Duodenal mucosa (tissue), 2 donors: Measurements from ENCODE around the gene CDK6.

Source experiments
- H3K27ac ChIP-seq: one replicate; pipeline ENCODE4 v1.7.0; 2013; ENCODE audit warnings: low read depth, low read length
- H3K27me3 ChIP-seq, 2 donors: one replicate each; pipeline ENCODE4 v1.7.0; 2013; ENCODE audit warnings: low read length in 2 of 2, control low read depth in 1 of 2; ENCODE audit not compliant: insufficient read depth in 2 of 2, control insufficient read depth in 1 of 2
- H3K36me3 ChIP-seq, 2 donors: one replicate each; pipeline ENCODE4 v1.7.0; 2013; ENCODE audit warnings: low read length in 2 of 2, control low read depth in 1 of 2; ENCODE audit not compliant: insufficient read depth in 2 of 2, control insufficient read depth in 1 of 2
- H3K4me1 ChIP-seq, 2 donors: one replicate each; pipeline ENCODE4 v1.7.0; 2013; ENCODE audit warnings: low read length in 2 of 2, control low read depth in 1 of 2; ENCODE audit not compliant: insufficient read depth in 2 of 2, control insufficient read depth in 1 of 2
- H3K4me3 ChIP-seq, 2 donors: one replicate each; pipeline ENCODE4 v1.7.0; 2013; ENCODE audit warnings: low read length in 2 of 2, low read depth in 1 of 2
- H3K9ac ChIP-seq, 2 donors: one replicate each; pipeline ENCODE4 v1.7.0; 2013; ENCODE audit warnings: low read length in 2 of 2, low read depth in 1 of 2
- H3K9me3 ChIP-seq, 2 donors: one replicate each; pipeline ENCODE4 v1.7.0; 2013; ENCODE audit warnings: low read length in 2 of 2, control low read depth in 1 of 2; ENCODE audit not compliant: control insufficient read depth in 1 of 2

The CDK6 gene

DNA sequence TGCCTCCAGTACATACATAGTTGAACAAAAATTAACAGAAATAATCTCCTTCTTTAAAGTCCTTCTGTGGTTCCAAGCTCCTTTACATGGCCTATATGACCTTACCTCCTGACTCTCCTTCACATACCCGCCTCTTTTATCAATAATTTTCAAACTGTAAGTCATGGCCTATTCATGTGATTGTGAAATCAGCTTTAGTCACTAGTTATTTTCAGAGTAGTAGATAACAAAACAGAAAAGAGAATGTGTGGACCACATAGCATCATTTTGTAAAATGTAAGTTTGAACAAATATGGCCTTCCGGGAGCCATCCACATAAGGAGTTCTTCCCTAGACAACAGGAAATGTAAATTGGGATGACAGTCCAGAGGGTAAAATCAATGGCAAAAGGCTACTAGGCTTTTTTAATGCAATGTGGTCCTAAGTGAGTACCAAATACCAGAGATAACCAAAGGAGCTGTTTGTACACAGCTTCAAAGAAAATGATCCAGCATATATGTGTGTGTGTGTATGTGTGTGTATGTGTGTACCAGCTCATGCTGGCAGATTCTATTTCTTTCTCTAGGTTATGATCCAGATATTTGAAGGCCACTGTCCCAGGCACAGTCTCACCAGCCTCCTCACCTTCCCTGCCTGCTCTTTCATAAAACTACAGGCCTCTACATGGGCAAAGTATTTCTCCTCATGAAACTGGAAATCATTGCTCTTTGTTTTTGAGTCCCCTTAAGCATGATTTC, 233.9 kb downstream of the CDK6 start:
- Histone ChIP-seq H3K9me3 (no peaks in the 10 kb centered on the region), H3K27ac (no peak overlapping the region), H3K27me3 (peaks cover 0 to 2% of the 10 kb centered on the region in 2 donors), H3K4me1 (no peaks in the 10 kb centered on the region), H3K9ac (no peak overlapping the region), H3K36me3 (peaks cover 0 to 3% of the 10 kb centered on the region in 2 donors), H3K4me3 (no peak overlapping the region)

DNA sequence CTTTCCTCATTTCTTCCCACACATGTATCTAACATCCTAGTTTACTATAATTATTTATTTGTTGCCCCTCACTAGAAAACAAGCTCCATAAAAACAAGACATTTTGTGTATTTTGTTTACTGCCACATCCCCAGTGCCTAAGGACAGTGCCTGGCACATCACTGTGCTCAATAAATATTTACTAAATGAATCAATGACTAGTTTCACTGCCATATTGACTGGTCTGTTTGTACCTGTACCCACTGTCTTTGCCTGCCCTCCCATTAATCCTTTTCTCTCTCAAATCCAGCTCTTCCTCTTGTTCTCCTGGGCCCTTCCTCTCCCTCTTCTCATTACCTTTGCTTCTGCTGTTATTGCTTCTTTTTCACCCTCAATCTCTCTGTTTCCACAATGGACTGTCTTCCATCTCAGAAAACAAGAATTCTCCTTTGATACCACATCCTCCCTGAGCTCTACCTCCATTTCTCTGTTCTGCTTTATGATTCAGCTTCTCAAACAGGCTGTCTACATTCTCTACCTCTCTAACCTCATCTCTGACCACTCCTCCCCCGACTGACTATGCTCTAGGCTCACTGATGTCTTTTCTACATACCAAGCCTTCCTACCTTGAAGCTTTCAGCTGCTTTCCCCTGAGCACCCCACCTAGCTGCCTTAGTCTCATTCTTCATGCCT, 237.9 kb downstream of the CDK6 start:
- H3K36me3 ChIP-seq = no peaks in the 10 kb centered on the region
- H3K27me3 ChIP-seq = peaks cover 0 to 2% of the 10 kb centered on the region in 2 donors
- no peak overlapping the region for H3K9ac ChIP-seq
- H3K4me1 ChIP-seq = no peaks in the 10 kb centered on the region
- H3K9me3 ChIP-seq = no peaks in the 10 kb centered on the region
- H3K27ac ChIP-seq = no peak overlapping the region
- no peak overlapping the region for H3K4me3 ChIP-seq

- Histone ChIP-seq H3K9ac (no peak overlapping the region), H3K4me3 (no peak overlapping the region), H3K36me3 (no peaks in the 10 kb centered on the region), H3K4me1 (peaks cover 3 to 5% of the 10 kb centered on the region in 2 donors), H3K9me3 (no peaks in the 10 kb centered on the region), H3K27me3 (peaks cover 0 to 2% of the 10 kb centered on the region in 2 donors), H3K27ac (no peak overlapping the region)
Observed at GRCh38 chr7:92595281-92595680, 241.1 kb downstream of the CDK6 start.

- peaks cover 0 to 2% of the 10 kb centered on the region in 2 donors for H3K27me3 ChIP-seq
- H3K27ac ChIP-seq = no peak overlapping the region
Observed at GRCh38 chr7:92594746-92595145, 241.6 kb downstream of the CDK6 start.

DNA sequence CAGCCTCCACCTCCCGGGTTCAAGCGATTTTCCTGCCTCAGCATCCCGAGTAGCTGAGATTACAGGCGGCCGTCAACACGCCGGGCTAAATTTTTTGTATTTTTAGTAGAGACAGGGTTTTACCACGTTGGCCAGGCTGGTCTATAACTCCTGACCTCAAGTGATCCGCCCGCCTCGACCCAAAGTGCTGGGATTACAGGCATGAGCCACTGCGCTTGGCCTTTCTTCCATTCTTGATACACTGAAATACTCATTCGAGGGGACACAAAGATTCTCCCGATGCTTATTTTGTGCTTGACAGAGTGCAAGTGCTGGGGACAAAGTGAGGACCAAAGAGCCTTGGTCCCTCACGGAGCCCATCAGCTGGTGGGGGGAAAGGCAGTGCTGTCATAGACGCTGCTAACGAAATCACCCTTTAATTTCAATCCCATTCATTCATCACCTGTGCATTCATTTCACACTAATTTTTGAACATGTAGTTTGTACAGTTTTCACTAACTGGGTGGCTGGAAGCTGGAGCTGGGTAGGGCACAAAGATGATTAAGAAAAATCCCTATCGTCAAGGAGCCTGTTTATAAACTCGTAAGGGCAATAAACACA, 245.6 kb downstream of the CDK6 start:
- Histone ChIP-seq H3K4me3 (peak overlapping the region; percentile 18 to 97), H3K36me3 (no peaks in the 10 kb centered on the region), H3K4me1 (peaks cover 23 to 28% of the 10 kb centered on the region in 2 donors), H3K9me3 (no peaks in the 10 kb centered on the region), H3K27me3 (no peaks in the 10 kb centered on the region), H3K27ac (no peak overlapping the region), H3K9ac (peak overlapping the region; percentile 3 to 16)

More at GRCh38 chr7:92594746-92595145, 241.6 kb downstream of the CDK6 start:
- no peak overlapping the region for H3K4me3 ChIP-seq
- no peak overlapping the region for H3K9ac ChIP-seq
- H3K9me3 ChIP-seq = no peaks in the 10 kb centered on the region
- H3K4me1 ChIP-seq = peaks cover 3 to 5% of the 10 kb centered on the region in 2 donors
- H3K36me3 ChIP-seq = no peaks in the 10 kb centered on the region

- H3K27me3 ChIP-seq = no peaks in the 10 kb centered on the region
- H3K27ac ChIP-seq = no peak overlapping the region
- H3K4me1 ChIP-seq = peaks cover 23 to 28% of the 10 kb centered on the region in 2 donors
- H3K36me3 ChIP-seq = no peaks in the 10 kb centered on the region
- no peaks in the 10 kb centered on the region for H3K9me3 ChIP-seq
- peak overlapping the region; percentile 90 to 92 for H3K9ac ChIP-seq
- H3K4me3 ChIP-seq = peak overlapping the region; percentile 96 to 97
Observed at GRCh38 chr7:92589056-92589455, 247.3 kb downstream of the CDK6 start.

DNA sequence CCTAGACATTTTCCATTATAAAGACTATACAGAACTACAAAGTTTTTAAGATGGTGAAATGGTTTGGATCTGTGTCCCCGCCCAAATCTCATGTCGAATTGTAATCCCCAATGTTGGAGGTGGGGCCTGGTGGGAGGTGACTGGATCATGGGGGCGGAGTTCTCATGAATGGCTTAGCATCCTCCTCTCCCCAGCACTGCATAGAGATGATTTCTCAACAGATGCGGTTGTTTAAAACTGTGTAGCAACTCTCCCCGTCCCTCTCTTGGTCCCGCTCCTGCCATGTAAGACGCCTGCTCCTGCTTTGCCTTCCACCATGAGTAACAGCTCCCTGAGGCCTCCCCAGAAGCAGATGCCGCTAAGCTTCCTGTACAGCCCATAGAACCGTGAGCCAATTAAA, 247.8 kb downstream of the CDK6 start:
- H3K27ac ChIP-seq = no peak overlapping the region
- H3K27me3 ChIP-seq = no peaks in the 10 kb centered on the region
- H3K4me1 ChIP-seq = peaks cover 23 to 28% of the 10 kb centered on the region in 2 donors
- peak overlapping the region in 1 of 2 donors; percentile 92 for H3K9ac ChIP-seq
- no peaks in the 10 kb centered on the region for H3K9me3 ChIP-seq
- H3K4me3 ChIP-seq = peak overlapping the region; percentile 96 to 97
- no peaks in the 10 kb centered on the region for H3K36me3 ChIP-seq

GRCh38 chr7:92586841-92587240, 249.5 kb downstream of the CDK6 start:
- no peaks in the 10 kb centered on the region for H3K9me3 ChIP-seq
- H3K4me1 ChIP-seq = peaks cover 23 to 28% of the 10 kb centered on the region in 2 donors
- H3K27me3 ChIP-seq = no peaks in the 10 kb centered on the region
- no peak overlapping the region for H3K4me3 ChIP-seq
- peak overlapping the region in 1 of 2 donors; percentile 6 for H3K9ac ChIP-seq
- H3K27ac ChIP-seq = no peak overlapping the region
- H3K36me3 ChIP-seq = no peaks in the 10 kb centered on the region

GRCh38 chr7:92586403-92586802, 250.0 kb downstream of the CDK6 start:
- no peaks in the 10 kb centered on the region for H3K27me3 ChIP-seq
- H3K4me1 ChIP-seq = peaks cover 23 to 28% of the 10 kb centered on the region in 2 donors
- H3K9me3 ChIP-seq = no peaks in the 10 kb centered on the region
- no peak overlapping the region for H3K27ac ChIP-seq
- H3K36me3 ChIP-seq = no peaks in the 10 kb centered on the region
- H3K4me3 ChIP-seq = no peak overlapping the region
- peak overlapping the region in 1 of 2 donors; percentile 6 for H3K9ac ChIP-seq

- no peak overlapping the region for H3K27ac ChIP-seq
- no peaks in the 10 kb centered on the region for H3K9me3 ChIP-seq
- peaks cover 20 to 23% of the 10 kb centered on the region in 2 donors for H3K4me1 ChIP-seq
- no peaks in the 10 kb centered on the region for H3K27me3 ChIP-seq
- H3K9ac ChIP-seq = no peak overlapping the region
- no peak overlapping the region for H3K4me3 ChIP-seq
- peaks cover 0 to 12% of the 10 kb centered on the region in 2 donors for H3K36me3 ChIP-seq
Observed at GRCh38 chr7:92584953-92585352, 251.4 kb downstream of the CDK6 start.
